HG03064 (cell line): ENCODE data around the gene ANKS1A.

Source experiments
- ATAC-seq: cut with Tn5 transposase; IDR thresholded peaks from one replicate; pipeline ENCODE4 v1.9.1; 2021; ENCODE audit warnings: low read depth; ENCODE audit not compliant: unreplicated experiment

ANKS1A gene

DNA sequence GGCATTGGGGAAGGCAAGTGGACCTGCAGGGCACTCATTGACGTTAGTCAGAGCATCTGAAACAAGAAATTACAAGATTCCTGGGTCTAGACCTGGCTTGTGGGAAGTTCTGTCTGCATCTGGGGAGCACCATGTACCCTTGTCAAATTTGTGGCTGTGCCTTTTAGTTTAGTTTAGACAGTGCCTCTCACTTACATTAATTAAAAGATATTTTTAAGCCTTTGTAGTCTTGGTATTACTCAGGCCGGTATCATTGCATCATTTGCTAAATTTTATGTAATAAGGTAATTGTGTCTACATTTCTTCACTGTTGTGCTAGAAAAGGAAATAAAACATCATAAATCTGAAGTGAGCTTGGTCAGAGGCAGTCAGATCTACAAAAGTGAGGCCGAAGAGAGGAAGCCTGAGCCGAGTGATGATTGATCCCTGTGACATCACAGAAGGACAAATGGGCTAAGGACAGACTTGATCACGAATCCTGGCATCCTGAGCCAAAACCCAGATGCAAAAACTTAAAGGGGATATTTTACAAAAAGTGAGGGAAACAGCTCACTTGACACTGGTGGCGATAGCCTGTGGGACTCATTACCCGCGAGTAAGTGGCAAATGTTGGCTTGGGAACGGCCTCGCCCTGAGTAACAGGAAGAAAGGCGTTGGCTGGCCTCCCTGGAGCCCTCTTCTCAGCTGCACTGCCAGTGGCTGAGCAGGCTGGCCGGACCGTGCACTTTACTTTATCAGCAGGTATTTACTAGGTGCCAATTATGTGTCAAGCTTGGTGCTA is 145.5 kb downstream of the ANKS1A start:
- ATAC-seq: no peak

- no peak for ATAC-seq
These were observed 146.5 kb downstream of the ANKS1A start for GRCh38 chr6:35035481-35036030.

DNA sequence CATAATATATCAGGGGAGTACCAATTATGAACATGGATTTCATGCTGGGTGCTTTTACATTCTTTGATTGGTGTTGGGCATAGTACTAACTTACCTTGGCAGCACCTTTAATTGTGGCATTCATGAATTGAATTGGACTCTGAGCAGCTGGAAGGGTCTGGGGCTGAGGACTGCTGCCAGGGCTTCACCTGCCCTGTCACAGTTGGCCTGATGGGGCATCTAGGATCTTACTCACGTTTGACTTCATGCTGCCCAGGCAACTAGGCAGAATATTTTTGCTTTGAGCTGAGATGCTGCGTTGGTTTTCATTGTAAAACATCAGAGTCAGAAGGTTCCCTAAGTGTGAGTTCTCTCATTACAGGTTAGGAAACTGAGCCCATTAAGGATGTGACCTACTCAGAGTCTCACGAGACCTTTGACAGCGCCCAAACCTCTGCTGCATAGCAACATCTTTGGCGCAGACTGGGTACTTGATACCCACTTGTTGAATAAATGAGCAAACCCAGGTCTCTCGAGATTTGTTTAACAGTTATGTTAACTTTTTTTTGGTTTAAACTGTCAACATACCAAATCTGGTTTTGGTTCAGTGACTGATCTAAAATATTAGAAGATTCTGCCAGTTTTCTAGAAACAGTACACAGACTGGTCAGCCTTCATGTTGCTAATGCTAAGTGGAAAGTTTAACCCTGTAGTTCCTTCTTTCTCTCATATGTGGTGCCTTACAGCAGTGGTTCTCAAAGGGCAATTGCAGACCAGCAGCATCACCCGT is 147.2 kb downstream of the ANKS1A start:
- ATAC-seq: no peak

GRCh38 chr6:35036828-35037663 is 148.0 kb downstream of the ANKS1A start:
- no peak for ATAC-seq

DNA sequence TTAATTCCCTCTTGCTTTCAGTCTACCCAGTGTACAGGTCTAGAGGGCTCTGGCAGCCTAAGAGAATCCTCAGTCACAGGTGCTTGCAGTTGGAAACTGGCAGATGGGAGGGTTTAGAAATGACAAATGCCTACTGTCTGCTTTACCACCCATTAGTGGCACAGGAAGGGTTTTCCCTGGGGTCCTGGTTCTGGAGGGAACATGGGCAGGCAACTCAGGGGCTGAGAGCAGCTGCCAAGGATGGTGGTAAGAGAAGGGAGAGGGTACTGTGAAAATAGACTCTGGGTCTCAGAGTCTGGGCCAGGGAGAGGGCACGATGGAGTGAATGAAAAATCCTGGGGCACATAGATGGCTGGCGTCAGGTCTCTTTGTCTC is 148.6 kb downstream of the ANKS1A start:
- no peak for ATAC-seq

DNA sequence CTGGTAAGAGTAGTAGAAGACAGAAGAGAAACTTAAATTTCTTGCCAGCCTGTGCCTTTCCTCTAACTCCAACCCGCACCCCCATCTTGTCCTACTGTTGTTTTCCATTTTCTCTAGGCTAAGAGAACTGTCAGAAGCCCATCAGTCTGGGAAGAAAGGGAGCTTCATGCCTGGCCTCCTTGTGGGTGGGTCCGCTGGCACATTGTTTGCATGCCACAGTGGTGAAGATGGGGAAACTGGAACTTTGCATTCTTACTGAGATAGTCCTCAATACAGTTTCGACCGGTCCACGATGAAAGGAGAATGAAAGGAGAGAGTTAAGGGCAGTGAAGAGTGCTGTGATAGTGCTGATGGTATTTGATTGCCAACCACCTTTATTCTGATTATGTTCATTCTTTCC is 149.0 kb downstream of the ANKS1A start:
- ATAC-seq: no peak

DNA sequence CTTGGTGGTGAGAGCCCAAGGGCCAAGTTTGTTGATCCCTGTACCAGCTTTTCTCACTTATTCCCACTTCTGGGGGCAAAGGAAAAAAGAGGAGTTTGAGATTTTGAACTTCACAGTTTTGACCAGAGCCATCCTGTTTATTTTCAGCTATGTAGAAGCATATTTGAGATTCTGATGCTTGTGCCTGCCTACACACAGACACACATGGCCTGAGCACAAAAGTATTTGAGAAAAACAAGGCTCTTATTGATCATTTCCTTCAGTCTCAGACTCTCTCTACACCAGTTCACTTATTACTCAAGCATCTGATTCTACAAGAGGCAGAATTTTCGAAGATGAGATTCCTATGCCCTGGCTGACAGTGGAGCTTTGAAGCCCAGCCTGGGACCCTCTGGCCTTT is 151.3 kb downstream of the ANKS1A start:
- ATAC-seq: no peak

GRCh38 chr6:35041086-35041861 is 152.2 kb downstream of the ANKS1A start:
- no peak for ATAC-seq

DNA sequence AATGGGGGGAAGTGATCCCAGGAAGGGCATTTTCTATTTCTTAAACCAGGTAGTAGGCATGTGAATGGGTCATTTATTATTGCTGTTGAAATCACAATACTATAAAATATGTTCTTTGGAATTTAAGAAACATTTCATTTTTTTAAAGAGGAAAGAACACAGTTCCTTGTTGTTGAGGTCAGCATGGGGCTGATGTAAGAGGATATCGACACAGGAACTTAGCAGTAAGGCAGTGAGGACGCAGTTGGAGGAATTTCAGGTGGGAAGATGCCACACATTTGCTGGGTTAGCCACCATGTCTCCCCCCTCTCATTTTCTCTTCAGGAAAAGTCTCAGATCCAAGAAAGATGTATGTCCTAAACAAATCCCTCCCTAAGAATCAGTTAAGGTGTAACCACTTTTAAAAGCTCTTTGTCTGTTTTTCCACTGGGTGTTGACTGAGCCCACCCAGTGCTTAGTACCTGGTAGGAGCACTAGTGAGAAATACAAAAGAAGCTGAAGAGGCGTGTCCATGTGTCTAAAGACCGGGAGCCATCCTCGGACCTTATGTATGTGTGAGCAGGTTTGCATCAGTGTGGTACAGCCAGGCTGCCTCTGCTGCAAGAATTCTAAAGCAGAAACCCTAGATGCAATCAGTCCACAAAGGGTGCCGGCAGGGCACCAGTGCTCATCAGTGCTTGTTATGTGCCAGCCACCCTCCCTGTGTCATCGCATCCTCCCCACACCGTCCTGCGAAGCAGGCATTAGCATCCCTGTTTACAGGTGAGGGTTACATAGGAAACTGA is 153.2 kb downstream of the ANKS1A start:
- ATAC-seq: no peak

- no peak for ATAC-seq
These were observed 154.5 kb downstream of the ANKS1A start for GRCh38 chr6:35043381-35044130.

DNA sequence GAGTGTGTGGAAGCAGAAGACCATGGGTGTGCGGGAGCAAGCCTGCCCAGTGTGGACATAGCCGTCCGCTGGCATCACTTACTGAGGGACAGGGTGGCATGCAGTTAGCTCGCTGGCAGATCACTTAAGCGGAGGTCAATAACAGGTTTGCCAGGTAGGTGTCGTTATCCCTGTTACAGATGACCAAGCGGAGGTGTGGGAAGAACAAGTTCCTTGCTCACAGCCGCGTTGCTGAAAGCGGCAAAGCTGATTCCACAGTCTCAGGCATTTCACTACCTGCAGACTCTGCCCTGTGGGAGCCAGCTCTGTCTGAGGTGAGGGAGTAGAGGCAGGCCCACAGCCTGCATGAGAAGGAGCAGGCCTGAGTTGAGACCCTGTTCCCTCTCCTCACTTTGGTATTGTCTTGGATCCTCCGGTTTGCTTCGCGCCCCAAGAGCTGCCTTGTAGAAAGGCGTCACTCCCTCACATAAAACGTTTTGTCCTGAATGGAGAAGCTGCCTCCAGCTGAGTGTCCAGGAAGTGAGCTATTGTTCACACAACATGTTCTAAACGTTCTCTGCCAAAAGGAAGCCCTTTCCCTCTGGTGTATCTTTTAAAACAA is 155.2 kb downstream of the ANKS1A start:
- ATAC-seq: no peak

- no peak for ATAC-seq
These were observed 155.8 kb downstream of the ANKS1A start for GRCh38 chr6:35044761-35045421.

GRCh38 chr6:35046103-35046502 is 157.0 kb downstream of the ANKS1A start:
- no peak for ATAC-seq

DNA sequence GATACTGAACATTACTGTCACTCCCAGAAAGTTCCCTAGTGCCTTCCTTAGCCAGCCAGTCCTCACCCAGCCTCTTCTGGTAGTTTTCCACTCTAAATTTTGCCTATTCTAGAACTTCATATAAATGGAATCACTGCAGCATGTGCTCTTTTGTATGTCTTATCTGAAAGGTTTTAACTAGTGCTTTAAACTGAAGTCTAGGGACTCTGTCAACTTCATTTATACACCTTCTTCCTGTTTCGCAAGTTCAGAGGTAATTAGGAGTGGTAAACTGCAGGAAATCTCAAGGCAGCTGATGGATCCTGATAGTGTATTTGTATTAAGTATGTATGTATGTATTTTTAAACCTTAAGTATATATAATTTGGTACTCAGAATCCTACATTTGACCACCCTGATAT is 157.8 kb downstream of the ANKS1A start:
- no peak for ATAC-seq

DNA sequence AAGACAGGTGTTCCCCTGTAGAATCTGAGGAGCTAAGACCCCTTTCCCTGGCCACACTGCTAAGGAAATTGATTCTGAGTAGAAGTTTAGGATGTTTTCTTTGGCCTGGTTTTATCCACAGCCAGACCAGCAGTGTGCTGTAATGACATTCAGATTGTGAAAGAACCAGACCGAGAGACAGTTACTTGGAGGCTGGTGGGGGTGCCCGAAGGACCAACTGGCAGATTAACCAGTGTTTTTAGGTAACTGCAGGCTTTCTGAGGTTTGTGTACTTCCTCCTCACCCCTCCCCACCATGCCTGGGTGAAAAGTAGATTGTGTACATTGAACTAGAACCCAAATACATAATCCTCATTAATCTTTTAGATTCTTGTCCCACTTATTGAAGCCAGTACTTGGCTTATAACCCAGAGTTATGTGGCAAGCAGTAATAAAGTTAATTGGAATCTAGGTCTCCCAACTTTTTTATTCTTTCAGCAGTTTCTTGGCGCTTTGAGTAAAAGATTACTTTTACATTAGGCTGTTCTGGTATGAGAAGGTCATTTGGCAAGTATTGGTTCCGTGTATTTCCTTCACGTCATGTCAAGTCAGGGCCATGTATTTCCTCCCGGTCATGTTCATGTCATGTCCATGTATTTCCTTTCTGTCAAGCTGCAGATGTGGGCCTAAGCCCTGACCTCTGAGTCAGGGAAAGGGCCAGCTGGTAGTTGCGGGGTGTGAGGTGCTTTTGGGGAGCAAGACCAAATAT is 158.4 kb downstream of the ANKS1A start:
- no peak for ATAC-seq

DNA sequence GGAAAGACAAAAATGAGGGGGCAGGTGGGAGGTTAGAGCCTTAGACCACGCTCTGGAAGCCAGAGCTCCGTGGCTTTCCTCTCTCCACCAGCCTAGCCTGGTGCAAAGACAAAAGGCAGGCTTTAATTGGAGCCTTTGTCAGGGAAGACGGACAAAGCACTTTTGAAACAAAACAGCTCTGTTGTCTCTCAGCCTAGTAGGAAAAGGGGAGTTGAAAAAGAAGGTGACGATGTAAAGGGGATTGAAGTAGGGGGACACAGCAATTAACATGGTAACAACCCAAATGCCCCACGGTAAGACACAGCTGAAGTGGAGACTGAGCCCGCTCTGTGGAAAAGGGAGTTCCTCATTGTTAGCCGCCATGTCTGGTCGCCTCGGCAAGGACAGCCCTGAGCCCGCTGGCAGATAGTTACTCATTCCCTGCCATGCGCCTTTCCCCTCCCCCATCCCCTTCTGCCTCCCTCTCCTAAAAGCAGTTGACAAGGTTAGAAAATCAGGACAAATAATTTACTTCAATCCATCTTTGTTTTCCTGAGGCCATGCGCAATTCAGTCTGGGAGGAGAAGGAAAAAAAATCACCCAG is 159.1 kb downstream of the ANKS1A start:
- ATAC-seq: no peak

GRCh38 chr6:35048631-35049083 is 159.6 kb downstream of the ANKS1A start:
- no peak for ATAC-seq
